GM12874 (cell line): ENCODE measurements around the gene PLCE1.

ENCODE experiments used
- CTCF ChIP-seq: IDR thresholded peaks from 2 replicates; pipeline ENCODE4 v1.5.1; 2011; ENCODE audit warnings: low read depth, mild to moderate bottlenecking, control low read depth, low read length, moderate library complexity; ENCODE audit not compliant: insufficient read depth

The PLCE1 gene

GRCh38 chr10:93995598-93996271, 2.0 kb downstream of the PLCE1 start:
- no peak for TF ChIP-seq CTCF

- TF ChIP-seq CTCF, result no peak
Measured at GRCh38 chr10:93996551-93996950, 2.8 kb downstream of the PLCE1 start.

GRCh38 chr10:93997546-93997945, 3.8 kb downstream of the PLCE1 start:
- TF ChIP-seq CTCF, result no peak

GRCh38 chr10:93999401-93999851, 5.7 kb downstream of the PLCE1 start:
- TF ChIP-seq CTCF, result no peak

- no peak for TF ChIP-seq CTCF
Measured at GRCh38 chr10:94000638-94001415, 7.1 kb downstream of the PLCE1 start.

GRCh38 chr10:94001416-94001810, 7.7 kb downstream of the PLCE1 start:
- TF ChIP-seq CTCF, result no peak

GRCh38 chr10:94002156-94002555, 8.4 kb downstream of the PLCE1 start:
- no peak for TF ChIP-seq CTCF
